Hepatocyte (in vitro differentiated cells): ENCODE data around the gene CYP24A1.

Source experiments
- CTCF ChIP-seq: fragments of 200-600 bp; sonication (generic); IDR thresholded peaks from 2 replicates; pipeline ENCODE4 v1.5.1; 2016; ENCODE audit warnings: antibody characterized with exemption, mild to moderate bottlenecking; ENCODE audit not compliant: poor library complexity
- EZH2 ChIP-seq: fragments of 200-600 bp; sonication (generic); IDR thresholded peaks from 2 replicates; pipeline ENCODE4 v1.6.1; 2016; ENCODE audit warnings: antibody characterized with exemption, mild to moderate bottlenecking, borderline replicate concordance

GRCh38 chr20:54178256-54178655 lies 4.5 kb upstream of the CYP24A1 start:
- TF ChIP-seq EZH2 (no peak), CTCF (no peak)
